Fibroblast of the aortic adventitia (primary cell): ENCODE results near the gene ROMO1. TPM values are rescaled to one million over a fixed set of nuclear protein-coding genes. Genes with fewer than 3 reads are reported as not detected.

ENCODE experiments used
- DNase-seq: peaks from one replicate; pipeline ENCODE4 v3.0.0-alpha.2; 2010; ENCODE audit warnings: low read depth
- H3K4me3 ChIP-seq: 2 replicates; pipeline ENCODE4 v1.5.1; 2011; ENCODE audit warnings: low read depth, mild to moderate bottlenecking, control low read depth, low read length, moderate library complexity
- CTCF ChIP-seq: IDR thresholded peaks from 2 replicates; pipeline ENCODE4 v1.5.1; 2011; ENCODE audit warnings: mild to moderate bottlenecking, low read length, control low read depth, inconsistent platforms; ENCODE audit not compliant: insufficient read depth
- total RNA-seq: library from RNA; depleted of rRNA; stranded (reverse); fragments of >200 nt; gene quantifications from 2 replicates; pipeline ENCODE4 v1.2.3, GENCODE V29; 2012; ENCODE audit warnings: low replicate concordance

The ROMO1 gene
- total RNA-seq, 1 donor = 164 TPM

GRCh38 chr20:35729283-35729807 lies 30.1 kb downstream of the ROMO1 start:
- DNase-seq = no peak
- no peak for TF ChIP-seq CTCF
- no peak overlapping the region for H3K4me3 ChIP-seq

- no peak for DNase-seq
These were observed 30.8 kb downstream of the ROMO1 start for GRCh38 chr20:35729836-35730582.

GRCh38 chr20:35730583-35731468 lies 31.6 kb downstream of the ROMO1 start:
- DNase-seq = no peak
- no peak overlapping the region for H3K4me3 ChIP-seq
- TF ChIP-seq CTCF = no peak

More at GRCh38 chr20:35729836-35730582, 30.8 kb downstream of the ROMO1 start:
- no peak overlapping the region for H3K4me3 ChIP-seq
- TF ChIP-seq CTCF = no peak

GRCh38 chr20:35731469-35731788 lies 32.2 kb downstream of the ROMO1 start:
- no peak for DNase-seq
- no peak overlapping the region for H3K4me3 ChIP-seq
- TF ChIP-seq CTCF = no peak

- TF ChIP-seq CTCF = no peak
- no peak for DNase-seq
- H3K4me3 ChIP-seq = no peak overlapping the region
These were observed 32.8 kb downstream of the ROMO1 start for GRCh38 chr20:35731862-35732643.

GRCh38 chr20:35732644-35732982 lies 33.4 kb downstream of the ROMO1 start:
- DNase-seq = no peak
- no peak overlapping the region for H3K4me3 ChIP-seq
- no peak for TF ChIP-seq CTCF
